ENCODE results near the gene TRMT61B. TPM values are rescaled to one million over a fixed set of nuclear protein-coding genes. Genes with fewer than 3 reads are reported as not detected.
A peak's percentile ranks its signal among the peaks of the same experiment; 100 is the strongest.

Gene TRMT61B
- total and polyA plus RNA-seq, 9 of the 15 experiments (the other 6 are each of a cell fraction or from before 2014, with no cell fraction given), result 13.2 to 28.3 (median 19.5) TPM

DNA sequence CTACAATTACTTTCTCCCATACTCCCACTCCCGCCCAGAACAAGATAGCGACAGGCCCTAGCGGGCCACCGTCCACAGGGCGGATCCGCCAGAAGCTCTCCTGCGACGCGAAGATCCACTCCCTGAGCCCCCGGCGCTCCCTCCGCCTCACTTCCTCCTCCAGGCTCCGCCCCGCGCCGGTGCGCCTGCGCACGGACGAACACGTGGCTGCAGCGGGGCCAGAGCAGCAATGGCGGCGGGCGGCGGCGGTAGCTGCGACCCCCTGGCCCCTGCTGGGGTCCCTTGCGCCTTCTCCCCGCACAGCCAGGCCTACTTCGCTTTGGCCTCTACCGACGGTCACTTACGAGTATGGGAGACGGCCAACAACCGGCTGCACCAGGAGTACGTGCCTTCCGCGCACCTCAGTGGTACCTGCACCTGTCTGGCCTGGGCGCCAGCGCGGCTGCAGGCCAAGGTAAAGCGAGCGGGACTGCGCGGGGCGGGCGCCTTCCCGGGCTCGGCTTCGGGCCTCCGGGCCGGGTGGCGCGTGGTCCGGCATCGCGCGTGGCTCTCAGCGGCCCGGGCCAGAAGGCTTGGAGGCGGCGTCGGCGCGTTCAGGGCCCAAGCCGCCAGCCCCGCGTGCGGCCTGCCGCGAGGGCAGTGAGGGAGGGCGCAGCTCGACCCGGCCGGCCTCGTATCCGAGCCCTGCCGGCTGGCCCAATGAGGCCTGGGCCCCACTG lies 24.5 kb upstream of the TRMT61B start, which contains the start of gene WDR43 (continued):
- TF ChIP-seq KDM4B (IDR thresholded peaks at IDR 0.05; ENCODE audit: borderline replicate concordance in 2 of 2, low read depth in 1 of 2), result no peak
- TF ChIP-seq IRF1 (CRISPR knock-in tag; IDR thresholded peaks at IDR 0.05; ENCODE audit: borderline replicate concordance), result no peak
- TF ChIP-seq RBM25 (IDR thresholded peaks at IDR 0.05; ENCODE audit: low read depth, low read length, severe bottlenecking), result no peak
- TF ChIP-seq HIVEP1 (CRISPR knock-in tag; IDR thresholded peaks at IDR 0.05), result no peak
- TF ChIP-seq FOXJ3 (CRISPR knock-in tag; IDR thresholded peaks at IDR 0.05), result no peak
- no peak for TF ChIP-seq ZNF274 (IDR thresholded peaks at IDR 0.05; ENCODE audit: borderline replicate concordance, low read depth, low read length)
- peak; percentile 87 for TF ChIP-seq RBBP5 (IDR thresholded peaks at IDR 0.05; ENCODE audit: borderline replicate concordance, insufficient read depth, low read length, poor library complexity, severe bottlenecking)
- no peak for TF ChIP-seq COPS2 (conservative IDR thresholded peaks at IDR 0.05)
- TF ChIP-seq, protein P1, sequence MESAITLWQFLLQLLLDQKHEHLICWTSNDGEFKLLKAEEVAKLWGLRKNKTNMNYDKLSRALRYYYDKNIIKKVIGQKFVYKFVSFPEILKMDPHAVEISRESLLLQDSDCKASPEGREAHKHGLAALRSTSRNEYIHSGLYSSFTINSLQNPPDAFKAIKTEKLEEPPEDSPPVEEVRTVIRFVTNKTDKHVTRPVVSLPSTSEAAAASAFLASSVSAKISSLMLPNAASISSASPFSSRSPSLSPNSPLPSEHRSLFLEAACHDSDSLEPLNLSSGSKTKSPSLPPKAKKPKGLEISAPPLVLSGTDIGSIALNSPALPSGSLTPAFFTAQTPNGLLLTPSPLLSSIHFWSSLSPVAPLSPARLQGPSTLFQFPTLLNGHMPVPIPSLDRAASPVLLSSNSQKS (CRISPR knock-in tag; IDR thresholded peaks at IDR 0.05), result no peak
- no peak for TF ChIP-seq NFIC (IDR thresholded peaks at IDR 0.05)
- TF ChIP-seq, protein P2, sequence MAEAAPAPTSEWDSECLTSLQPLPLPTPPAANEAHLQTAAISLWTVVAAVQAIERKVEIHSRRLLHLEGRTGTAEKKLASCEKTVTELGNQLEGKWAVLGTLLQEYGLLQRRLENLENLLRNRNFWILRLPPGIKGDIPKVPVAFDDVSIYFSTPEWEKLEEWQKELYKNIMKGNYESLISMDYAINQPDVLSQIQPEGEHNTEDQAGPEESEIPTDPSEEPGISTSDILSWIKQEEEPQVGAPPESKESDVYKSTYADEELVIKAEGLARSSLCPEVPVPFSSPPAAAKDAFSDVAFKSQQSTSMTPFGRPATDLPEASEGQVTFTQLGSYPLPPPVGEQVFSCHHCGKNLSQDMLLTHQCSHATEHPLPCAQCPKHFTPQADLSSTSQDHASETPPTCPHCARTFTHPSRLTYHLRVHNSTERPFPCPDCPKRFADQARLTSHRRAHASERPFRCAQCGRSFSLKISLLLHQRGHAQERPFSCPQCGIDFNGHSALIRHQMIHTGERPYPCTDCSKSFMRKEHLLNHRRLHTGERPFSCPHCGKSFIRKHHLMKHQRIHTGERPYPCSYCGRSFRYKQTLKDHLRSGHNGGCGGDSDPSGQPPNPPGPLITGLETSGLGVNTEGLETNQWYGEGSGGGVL (CRISPR knock-in tag; IDR thresholded peaks at IDR 0.05), result no peak
- TF ChIP-seq, protein P3, sequence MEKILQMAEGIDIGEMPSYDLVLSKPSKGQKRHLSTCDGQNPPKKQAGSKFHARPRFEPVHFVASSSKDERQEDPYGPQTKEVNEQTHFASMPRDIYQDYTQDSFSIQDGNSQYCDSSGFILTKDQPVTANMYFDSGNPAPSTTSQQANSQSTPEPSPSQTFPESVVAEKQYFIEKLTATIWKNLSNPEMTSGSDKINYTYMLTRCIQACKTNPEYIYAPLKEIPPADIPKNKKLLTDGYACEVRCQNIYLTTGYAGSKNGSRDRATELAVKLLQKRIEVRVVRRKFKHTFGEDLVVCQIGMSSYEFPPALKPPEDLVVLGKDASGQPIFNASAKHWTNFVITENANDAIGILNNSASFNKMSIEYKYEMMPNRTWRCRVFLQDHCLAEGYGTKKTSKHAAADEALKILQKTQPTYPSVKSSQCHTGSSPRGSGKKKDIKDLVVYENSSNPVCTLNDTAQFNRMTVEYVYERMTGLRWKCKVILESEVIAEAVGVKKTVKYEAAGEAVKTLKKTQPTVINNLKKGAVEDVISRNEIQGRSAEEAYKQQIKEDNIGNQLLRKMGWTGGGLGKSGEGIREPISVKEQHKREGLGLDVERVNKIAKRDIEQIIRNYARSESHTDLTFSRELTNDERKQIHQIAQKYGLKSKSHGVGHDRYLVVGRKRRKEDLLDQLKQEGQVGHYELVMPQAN (IDR thresholded peaks at IDR 0.05; ENCODE audit: borderline replicate concordance), result peak; percentile 96
- TF ChIP-seq E4F1 (CRISPR knock-in tag; IDR thresholded peaks at IDR 0.05; ENCODE audit: borderline replicate concordance), result no peak
- no peak for TF ChIP-seq ZNF586 (CRISPR knock-in tag; conservative IDR thresholded peaks at IDR 0.05)
- TF ChIP-seq MYC (IDR thresholded peaks at IDR 0.05; ENCODE audit: low read depth, low read length), result peak; percentile 100
- TF ChIP-seq MYC (CRISPR knock-in tag; IDR thresholded peaks at IDR 0.05; ENCODE audit: borderline replicate concordance, low read depth), result peak; percentile 99; the same call in 1 of the 2 replicates
- TF ChIP-seq HMG20B (CRISPR knock-in tag; IDR thresholded peaks at IDR 0.05), result no peak
- TF ChIP-seq ZNF75A (CRISPR knock-in tag; IDR thresholded peaks at IDR 0.05), result no peak
